Fibroblast of peridontal ligament (primary cell): Measurements from ENCODE around the gene SATL1.
"Not testable (repeated sequence)": the region's sequence is repeated elsewhere in the genome, so short reads cannot be mapped to it uniquely, and the experiment has no call there.

Experiments
- DNase-seq: peaks from one replicate; pipeline ENCODE4 v3.0.0-alpha.2; 2010; ENCODE audit errors: extremely low read depth

SATL1 gene

DNA sequence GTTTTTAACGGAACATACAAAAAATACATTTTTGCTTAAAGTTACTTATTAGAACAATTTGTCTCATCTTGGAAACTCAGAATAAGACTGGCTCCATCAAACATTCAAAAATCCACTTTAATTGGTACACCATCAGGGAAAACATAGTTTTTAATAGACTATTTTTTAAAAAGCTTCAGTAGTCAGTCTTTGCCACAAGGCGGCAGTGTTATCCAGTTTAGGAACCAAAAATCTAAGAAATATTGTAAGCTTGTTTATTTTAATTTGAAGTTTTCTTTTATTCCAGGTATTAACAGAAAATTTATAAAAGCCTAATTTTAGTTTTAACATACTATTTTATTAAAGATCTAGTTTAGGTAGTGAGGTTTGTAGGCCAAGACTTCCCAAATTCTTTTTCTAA is 132.2 kb downstream of the SATL1 start:
- peak; percentile 13 for DNase-seq

DNA sequence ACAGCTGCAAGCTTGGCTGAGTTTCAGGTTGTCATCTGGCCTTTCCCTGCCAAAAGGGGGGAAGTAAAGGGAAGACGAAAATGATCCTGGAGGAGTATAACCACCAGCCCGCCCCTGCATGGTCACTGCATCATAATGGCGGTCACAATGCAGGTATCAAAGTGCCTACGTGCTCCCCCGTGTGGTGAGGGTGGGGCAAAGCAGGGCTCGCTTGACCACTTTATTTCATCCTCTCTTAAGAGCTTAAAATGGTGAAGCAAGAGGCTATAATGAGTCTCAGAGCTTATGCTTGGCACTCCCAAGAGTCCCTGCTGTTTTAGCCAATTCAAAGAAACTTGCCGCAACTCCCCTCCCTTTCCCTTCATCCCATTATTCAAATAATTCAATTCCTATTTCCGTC is 134.3 kb downstream of the SATL1 start:
- no peak for DNase-seq

DNA sequence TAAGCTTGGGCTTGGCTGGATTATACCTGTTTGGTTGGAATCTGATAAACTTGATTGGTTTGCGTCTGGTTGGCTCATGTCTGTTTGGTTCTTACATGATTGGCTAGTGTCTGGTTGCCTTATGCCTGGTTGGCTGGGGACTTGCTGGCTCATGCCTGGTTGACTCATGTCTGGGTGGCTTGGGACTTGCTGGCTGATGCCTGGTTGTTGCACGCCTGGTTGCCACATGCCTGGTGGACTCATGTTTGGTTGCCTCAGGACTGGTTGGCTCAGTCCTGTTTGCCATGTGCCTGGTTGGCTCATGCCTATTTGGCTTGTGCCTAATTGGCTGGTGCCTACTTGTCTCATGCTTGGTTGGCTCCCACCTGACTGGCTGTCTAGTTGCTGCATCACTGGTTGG is 135.4 kb downstream of the SATL1 start:
- DNase-seq, result no peak

DNA sequence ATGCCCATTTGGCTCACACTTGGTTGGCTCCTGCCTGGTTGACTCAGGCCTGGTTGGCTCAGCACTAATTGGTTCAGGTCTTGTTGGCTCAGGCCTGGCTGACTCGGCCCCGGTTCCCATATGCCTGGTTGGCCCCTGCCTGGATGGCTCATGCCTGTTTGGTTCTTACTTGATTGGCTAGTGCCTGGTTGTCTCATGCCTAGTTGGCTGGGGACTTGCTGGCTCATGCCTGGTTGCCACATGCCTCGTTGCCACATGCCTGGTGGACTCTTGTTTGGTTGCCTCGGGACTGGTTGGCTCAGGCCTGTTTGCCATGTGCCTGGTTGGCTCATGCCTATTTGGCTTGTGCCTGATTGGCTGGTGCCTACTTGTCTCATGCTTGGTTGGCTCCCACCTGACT is 136.2 kb downstream of the SATL1 start:
- DNase-seq, result no peak

DNA sequence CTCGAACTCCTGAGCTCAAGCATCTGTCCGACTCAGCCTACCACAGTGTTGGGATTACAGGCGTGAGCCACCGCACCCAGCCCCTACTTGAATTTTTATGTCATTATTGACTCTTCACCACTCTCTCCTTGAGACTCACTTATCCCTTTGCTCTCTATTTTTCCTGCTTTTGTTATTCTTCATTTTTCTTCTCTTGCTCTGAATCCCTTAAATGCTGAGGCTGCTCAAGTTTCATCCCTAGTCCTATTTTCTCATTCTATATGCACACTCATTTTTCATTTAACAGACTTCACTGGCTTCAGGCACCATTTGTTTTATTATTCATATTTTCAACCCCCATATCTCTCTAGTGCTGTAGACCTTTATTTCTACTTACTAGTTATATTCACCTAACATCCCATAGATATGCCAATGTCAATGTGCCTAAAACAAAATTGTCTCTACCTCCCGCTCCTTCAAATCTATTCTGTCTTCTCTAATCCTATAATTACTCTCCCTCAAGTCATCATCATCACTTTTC is 154.2 kb downstream of the SATL1 start:
- no peak for DNase-seq

DNA sequence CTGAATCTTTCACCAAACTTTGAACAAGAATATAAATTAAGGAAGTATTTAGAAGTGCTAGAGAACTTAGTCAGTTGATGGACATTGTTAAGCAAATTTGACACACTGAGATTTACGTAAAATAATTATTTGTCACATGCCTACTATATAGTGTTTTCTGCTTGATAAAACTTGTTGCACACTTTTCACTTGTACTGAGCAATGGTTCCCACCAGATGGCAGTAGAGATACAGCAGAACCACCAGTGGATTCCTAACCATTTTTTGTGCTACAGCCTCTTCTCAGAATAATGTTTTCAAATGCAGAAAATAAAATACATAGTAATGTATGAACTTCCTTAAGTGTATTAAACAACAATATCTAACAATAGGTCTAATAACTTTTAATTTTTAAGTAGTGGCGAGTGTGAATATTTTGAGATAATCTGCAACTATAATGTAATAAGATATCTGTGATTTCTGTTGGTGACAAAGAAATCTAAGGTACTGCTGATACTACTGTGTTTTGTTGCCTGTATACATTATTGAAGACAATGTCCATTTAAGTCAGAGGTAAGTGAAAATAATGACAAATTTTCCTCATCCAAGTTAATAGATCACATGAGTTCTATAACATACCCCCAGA is 158.7 kb downstream of the SATL1 start:
- DNase-seq, result peak; percentile 44

DNA sequence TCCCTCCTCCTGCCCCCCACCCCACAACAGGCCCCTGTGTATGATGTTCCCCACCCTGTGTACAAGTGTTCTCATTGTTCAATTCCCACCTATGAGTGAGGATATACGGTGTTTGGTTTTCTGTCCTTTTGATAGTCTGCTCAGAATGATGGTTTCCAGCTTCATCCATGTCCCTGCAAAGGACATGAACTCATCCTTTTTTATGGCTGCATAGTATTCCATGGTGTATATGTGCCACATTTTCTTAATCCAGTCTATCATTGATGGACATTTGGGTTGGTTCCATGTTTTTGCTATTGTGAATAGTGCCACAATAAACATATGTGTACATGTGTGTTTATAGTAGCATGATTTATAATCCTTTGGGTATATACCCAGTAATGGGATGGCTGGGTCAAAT is 166.3 kb downstream of the SATL1 start:
- not testable (repeated sequence) for DNase-seq

DNA sequence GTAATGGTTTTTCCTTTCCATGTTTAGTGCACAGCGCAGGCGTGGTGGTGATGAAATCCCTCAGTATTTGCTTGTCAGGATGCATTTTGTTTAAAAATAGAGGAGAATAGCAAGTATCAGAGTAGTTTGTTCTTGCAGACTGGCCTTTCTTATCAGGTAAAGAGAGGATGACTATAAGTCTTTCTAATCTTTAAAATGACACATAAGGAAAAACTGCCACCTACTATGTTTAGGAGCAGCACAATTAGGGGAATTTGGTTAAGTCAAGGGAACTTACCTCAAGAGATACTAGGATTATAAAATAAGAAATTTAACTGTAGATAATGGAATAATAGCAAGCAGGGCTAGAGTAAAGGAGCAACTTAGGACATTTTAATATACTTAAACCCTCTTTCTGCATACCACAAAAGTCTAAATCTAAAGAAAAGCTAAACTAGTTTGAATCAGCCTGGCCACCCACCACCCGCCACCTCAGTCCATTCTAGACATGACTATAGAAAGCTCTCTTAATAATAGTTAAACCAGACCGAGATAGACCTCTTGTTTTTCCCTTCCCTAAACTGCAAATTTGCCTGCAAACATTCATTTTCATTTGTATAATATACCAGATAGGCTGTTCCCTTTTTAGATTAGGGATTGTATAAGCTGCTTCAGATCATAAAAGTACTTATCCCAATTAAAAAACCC is 177.9 kb downstream of the SATL1 start:
- no peak for DNase-seq

DNA sequence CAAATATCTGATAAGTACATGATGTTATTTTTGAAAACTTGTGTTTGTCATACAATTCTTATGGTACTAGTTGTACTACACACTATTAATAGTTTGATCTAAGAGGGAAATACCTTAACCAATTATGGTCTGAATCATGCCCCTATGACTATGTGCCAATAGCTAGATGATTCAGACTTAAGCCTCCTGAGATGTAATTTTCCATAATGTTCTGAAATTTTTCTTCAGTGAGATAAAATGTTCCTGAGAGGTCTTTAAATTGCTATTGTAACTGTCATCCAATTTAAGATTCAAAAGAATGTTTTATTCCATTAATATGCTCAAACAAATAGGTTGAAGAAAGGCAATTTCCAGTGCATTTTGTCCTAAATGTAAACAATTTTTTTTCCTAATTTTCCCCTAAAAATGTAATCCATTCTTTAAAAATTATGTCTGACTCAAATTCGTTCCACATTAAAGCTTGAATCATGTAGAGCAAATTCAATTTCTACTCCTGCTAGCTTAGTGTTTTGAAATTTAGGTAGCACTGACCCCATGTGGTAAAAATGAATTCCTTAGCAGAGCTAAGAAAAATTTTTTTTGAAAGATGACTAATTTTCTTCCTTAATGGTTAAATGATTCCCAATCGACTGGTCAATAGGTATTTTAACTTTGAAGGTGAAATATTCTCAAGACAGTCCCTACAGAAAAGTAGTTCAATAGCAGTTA is 190.8 kb downstream of the SATL1 start:
- peak; percentile 81 for DNase-seq

DNA sequence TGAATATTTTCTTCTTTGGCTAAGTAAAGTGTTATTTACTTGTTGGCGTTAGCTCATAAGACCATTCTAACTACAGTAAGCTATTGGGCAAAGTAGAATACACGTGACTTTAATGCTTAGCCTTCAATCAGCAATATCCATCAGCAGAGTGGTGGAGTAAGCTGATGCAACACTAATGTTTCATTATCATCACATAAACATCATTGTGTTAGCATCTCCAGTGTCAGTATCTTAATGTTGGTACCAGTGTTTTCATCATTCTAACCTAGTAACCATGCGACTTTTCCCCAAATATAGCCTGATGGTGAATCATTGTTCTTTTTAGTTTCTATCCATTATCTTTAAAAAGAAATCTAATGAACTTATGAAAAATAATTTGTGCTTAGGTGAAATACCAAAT is 191.4 kb downstream of the SATL1 start:
- DNase-seq, result peak; percentile 31

DNA sequence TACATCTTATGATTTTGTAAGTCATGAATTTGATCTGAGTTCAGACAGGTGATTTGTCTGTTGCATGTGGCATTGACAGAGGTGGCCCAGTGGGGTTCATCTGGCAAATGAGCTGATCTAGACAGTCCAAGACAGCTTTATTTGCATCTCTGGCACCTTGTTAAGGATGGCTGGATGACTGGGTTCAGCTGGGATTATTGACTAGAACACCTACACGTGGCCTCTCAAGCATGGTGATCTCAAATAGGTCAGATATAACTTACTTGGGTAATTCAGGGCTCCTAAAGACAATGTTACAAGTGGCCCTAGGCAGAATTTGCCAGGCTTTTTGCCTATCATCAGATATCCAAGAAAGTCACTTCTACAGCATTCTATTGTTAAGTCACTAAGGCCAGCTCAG is 192.0 kb downstream of the SATL1 start:
- no peak for DNase-seq
